LNCAP (cell line): ENCODE measurements around the gene HOXC5.

Experiments used
- TF ChIP-seq, protein P1 (sequence below): fragments of 450-650 bp; IDR thresholded peaks from 2 replicates; pipeline ENCODE4 v1.5.1; 2017; ENCODE audit warnings: mild to moderate bottlenecking

Gene HOXC5

GRCh38 chr12:53997204-53998109 is 35.4 kb upstream of the HOXC5 start:
- TF ChIP-seq, protein P1, sequence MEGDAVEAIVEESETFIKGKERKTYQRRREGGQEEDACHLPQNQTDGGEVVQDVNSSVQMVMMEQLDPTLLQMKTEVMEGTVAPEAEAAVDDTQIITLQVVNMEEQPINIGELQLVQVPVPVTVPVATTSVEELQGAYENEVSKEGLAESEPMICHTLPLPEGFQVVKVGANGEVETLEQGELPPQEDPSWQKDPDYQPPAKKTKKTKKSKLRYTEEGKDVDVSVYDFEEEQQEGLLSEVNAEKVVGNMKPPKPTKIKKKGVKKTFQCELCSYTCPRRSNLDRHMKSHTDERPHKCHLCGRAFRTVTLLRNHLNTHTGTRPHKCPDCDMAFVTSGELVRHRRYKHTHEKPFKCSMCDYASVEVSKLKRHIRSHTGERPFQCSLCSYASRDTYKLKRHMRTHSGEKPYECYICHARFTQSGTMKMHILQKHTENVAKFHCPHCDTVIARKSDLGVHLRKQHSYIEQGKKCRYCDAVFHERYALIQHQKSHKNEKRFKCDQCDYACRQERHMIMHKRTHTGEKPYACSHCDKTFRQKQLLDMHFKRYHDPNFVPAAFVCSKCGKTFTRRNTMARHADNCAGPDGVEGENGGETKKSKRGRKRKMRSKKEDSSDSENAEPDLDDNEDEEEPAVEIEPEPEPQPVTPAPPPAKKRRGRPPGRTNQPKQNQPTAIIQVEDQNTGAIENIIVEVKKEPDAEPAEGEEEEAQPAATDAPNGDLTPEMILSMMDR = no peak

DNA sequence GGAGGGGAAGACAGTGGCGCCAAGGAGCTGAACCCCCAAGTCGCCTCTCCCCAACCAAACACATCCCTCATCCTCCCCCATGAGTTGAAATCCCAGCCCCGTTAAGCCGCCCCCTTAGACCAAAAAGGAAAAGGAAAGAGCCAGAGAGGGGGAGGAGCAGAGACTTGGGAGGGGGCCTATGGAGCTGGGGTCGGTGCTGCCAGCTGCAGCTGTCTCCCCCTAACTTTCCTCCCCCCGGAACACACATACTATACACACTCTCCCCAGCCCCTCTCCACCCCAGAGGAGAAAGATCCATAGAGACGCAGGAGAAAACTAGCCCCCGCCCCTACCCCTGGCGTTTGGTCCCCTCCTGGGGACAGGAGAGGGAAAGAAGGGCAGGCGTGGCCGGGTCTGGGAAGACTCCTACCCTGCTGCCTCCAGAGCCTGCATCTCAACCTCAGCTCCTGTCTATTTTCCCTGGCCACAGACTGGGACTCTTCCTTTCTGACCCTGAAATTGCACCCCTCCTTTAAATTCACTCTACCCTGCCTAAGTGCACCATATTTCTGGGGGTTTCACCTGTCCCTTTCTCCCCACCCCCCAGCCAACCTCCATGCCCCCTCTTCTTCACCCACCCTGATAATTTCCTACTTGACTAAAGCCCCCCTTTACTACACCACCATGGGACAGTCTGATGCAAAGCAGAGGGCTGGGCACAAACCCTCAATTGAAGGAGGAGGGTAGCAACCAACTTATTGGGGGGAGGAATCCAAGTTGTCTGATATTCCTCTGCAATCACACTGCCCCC is 34.5 kb upstream of the HOXC5 start:
- TF ChIP-seq, protein P1 = no peak

GRCh38 chr12:53998900-53999236 is 34.0 kb upstream of the HOXC5 start:
- TF ChIP-seq, protein P1 = no peak

GRCh38 chr12:53999559-54000115 is 33.2 kb upstream of the HOXC5 start:
- TF ChIP-seq, protein P1 = no peak

GRCh38 chr12:54000116-54001114 is 32.4 kb upstream of the HOXC5 start, which contains the start of gene HOXC9:
TSS of gene HOXC9 (plus strand) at chr12:54000161. CDS start at chr12:54000189, 28 bp downstream.
- TF ChIP-seq, protein P1 = no peak

DNA sequence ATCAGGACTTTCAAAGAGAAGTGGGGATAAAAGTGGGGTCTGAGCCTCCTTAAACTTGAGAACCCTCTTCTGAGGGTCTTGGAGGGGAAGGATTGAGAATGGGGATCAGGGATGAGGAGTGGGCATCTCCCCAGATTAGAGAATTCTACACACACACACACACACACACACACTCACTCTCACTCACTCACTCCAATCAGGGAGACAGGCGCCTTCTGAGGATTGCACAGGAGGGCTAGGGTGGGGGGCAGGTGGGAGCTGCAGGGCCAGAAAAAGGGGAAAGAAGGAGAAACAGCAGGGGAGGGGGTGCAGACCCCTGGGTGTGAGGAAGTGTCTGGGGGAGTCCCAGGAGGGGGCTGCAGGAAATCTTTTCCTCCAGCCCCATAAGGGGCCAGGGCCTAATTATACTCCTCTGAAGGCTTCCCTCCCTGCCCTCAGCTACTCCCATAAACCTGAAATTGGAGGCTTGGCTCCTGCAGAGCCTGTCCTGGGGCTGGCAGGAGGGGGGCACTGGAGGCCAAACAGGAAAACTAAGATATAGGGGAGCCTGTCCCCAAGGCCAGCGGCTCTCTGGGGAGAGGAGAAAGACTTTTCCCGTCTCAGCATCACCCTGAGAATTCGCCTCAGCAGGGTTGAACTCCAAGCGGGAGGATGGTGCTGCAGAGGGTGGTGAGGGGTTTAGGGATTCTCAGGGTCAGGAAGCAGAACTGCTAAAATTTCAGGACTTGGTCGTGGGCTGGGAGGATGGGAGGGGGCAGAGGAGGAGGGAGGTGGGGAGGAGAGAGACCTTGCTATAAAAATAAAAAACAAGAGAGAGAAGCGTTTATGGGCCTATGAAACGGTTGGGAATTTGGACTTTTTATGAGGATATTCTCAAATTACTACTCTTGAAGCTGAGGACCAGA is 31.3 kb upstream of the HOXC5 start:
- TF ChIP-seq, protein P1 = no peak
